Skeletal muscle satellite cell (primary cell): Measurements from ENCODE around the gene ZKSCAN1. TPM values are rescaled to one million over a fixed set of nuclear protein-coding genes. Genes with fewer than 3 reads are reported as not detected.
"Not testable (repeated sequence)": the region's sequence is repeated elsewhere in the genome, so short reads cannot be mapped to it uniquely, and the experiment has no call there.

Experiments
- H3K27me3 ChIP-seq: 2 replicates; pipeline ENCODE4 v1.7.0; 2013; ENCODE audit warnings: low read length; ENCODE audit not compliant: control insufficient read depth, insufficient read depth
- H3K36me3 ChIP-seq: 2 replicates; pipeline ENCODE4 v1.7.0; 2013; ENCODE audit warnings: mild to moderate bottlenecking, control low read depth, low read length; ENCODE audit not compliant: insufficient read depth
- H3K4me1 ChIP-seq: 2 replicates; pipeline ENCODE4 v1.7.0; 2013; ENCODE audit warnings: low read length; ENCODE audit not compliant: control insufficient read depth, insufficient read depth
- H3K4me2 ChIP-seq: 2 replicates; pipeline ENCODE4 v1.7.0; 2013; ENCODE audit warnings: mild to moderate bottlenecking, low read length
- H3K4me3 ChIP-seq: 2 replicates; pipeline ENCODE4 v1.7.0; 2013; ENCODE audit warnings: low read length
- H3K9ac ChIP-seq: 2 replicates; pipeline ENCODE4 v1.7.0; 2013; ENCODE audit warnings: mild to moderate bottlenecking, low read depth, low read length, moderate library complexity
- H3K9me3 ChIP-seq: replicated peaks from 2 replicates; pipeline ENCODE4 v1.7.0; 2013; ENCODE audit warnings: mild to moderate bottlenecking, control low read depth, low read length
- total RNA-seq: library from RNA; depleted of rRNA; stranded (reverse); fragments of >200 nt; gene quantifications from 2 replicates; pipeline ENCODE4 v1.2.3, GENCODE V29; 2012; rRNA removed

Gene ZKSCAN1
- total RNA-seq, result 29.5 and 36.0 TPM in 2 replicates

DNA sequence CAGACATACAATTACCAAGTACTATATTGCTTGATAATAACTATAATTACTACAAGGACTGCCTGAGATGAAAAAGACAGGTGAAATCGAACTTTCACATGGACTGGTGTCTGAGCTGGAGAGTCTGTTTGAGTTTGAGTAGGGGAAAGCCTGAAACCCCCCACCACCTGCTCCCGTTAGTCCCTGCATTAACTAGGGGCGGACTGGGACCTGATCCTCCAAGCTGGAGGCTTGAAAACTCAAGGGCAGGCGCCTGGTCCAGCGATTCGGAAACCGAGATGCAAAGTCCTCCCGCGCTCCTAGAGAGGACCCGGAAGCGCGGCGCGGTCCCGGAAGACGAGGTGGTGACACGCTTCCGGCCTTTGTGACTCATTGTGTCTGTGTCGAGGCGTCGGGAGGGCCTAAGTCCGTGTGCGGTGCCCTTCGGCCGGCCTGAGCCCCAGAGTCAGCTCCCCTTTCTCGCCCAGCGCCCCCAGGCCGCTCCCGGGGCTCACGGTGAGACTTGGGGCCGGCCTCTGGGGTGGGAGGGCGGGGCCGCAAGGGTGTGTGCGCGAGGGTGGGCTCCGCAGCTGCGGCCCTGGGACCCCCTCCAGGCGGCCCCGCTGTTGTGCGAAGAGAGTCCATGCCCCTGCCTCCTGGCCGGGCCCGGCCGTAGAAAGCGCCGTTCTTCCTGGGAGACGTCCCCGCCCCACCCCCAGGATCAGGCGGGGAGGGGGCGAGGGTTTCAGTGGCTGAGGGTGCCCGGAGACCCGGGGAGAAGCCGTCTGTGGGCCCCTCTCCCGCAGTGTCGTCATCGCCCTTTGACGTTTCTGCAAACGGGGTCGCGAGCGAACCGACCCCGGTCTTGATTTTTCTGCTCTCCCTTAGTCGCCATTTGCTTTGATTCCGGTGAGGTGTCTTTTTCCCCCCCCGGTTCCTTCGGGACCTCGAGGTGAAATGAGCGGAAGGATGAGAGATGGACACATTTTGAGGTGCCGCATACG, at the start of gene ZKSCAN1:
ZKSCAN1 (plus strand) TSS at position 365 of the 983 bp plus-strand sequence. CDS start 7,911 bp downstream, outside the sequence.
- Histone ChIP-seq H3K4me3 (peak within 1 kb of the TSS; percentile 87), H3K9ac (peak within 1 kb of the TSS; percentile 100), H3K4me2 (peak within 1 kb of the TSS; percentile 88), H3K9me3 (no peaks in the 10 kb centered on the region), H3K36me3 (peaks cover 2% of the 10 kb centered on the region), H3K4me1 (peaks cover 10% of the 10 kb centered on the region), H3K27me3 (peaks cover 7% of the 10 kb centered on the region)

DNA sequence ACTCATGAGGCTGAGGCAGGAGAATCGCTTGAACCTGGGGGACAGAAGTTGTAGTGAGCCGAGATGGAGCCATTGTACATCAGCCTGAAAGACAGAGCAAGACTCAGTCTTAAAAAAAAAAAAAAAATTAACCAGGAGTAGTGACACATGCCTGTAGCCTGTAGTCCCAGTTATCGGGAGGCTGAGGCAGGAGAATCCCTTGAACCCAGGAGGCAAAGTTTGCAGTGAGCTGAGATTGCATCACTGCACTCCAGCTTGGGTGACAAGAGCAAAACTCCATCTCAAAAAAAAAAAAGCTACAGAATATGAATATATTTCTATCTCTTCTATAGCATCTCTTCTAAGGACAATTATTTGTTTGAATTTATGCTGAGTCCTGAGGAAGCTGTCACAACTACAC, 46.1 kb upstream of the ZKSCAN1 start:
- Histone ChIP-seq H3K36me3 (no peaks in the 10 kb centered on the region), H3K4me3 (no peak overlapping the region), H3K9me3 (no peaks in the 10 kb centered on the region), H3K27me3 (peaks cover 40% of the 10 kb centered on the region), H3K4me1 (no peaks in the 10 kb centered on the region), H3K9ac (no peak overlapping the region), H3K4me2 (no peak overlapping the region)

DNA sequence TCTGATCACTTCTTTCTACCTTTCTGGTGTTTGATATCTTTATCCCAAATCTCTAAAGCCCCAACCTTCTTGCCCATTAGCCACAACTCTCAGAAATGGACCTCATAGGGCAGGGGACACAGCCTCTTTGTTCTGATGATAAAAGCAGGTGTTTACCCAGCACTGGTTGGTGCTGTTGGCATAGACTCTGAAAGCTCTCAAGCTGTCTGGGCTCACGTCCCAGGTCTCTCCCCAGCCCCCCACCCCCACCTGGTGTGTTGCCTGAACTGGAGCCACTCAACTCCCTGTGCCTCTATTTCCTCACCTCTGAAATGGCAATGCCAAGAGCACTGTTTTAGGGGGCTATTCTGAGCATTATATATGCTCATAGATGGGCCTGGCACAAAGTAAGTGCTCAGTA, 45.6 kb upstream of the ZKSCAN1 start:
- not testable (repeated sequence) for H3K9ac ChIP-seq, H3K9me3 ChIP-seq, H3K4me1 ChIP-seq, H3K4me3 ChIP-seq, H3K4me2 ChIP-seq, H3K36me3 ChIP-seq
- peaks cover 37% of the 10 kb centered on the region for H3K27me3 ChIP-seq

DNA sequence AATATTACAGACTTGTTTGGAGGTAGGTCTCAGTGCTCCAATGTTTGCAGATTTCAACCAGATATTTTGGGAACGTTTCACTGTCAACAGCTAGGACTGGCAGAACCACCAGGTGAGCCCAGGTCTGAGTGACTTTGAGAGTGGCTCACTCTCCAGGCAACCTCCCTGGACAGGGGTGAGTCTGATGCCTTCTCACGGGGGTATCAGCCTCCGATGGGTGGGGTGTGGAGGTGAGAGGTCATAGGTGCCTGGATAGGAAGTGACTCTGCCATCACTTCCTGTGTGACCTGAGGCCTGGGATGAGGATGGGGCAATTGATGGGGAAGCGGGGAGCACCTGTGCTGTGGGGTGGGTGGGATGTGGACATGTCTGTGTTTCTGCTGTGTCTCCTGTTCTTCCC, 44.2 kb upstream of the ZKSCAN1 start:
- Histone ChIP-seq H3K27me3 (peaks cover 43% of the 10 kb centered on the region), H3K9ac (no peak overlapping the region), H3K36me3 (no peaks in the 10 kb centered on the region), H3K4me3 (no peak overlapping the region), H3K4me2 (no peak overlapping the region), H3K4me1 (no peaks in the 10 kb centered on the region), H3K9me3 (no peaks in the 10 kb centered on the region)

DNA sequence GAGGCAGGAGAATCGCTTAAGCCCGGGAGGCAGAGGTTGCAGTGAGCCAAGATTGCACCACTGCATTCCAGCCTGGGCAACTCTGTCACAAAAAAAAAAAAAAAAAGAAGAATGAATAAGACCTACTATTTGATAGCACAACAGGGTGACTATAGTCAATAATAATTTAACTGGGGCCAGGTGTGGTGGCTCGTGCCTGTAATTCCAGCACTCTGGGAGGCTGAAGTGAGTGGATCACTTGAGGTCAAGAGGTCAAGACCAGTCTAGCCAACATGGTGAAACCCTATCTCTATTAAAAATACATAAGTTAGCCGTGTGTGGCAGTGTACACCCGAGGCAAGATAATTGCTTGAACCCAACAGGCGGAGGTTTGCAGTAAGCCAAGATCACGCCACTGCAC, 41.6 kb upstream of the ZKSCAN1 start:
- not testable (repeated sequence) for H3K9ac ChIP-seq, H3K4me1 ChIP-seq, H3K4me2 ChIP-seq, H3K9me3 ChIP-seq, H3K36me3 ChIP-seq, H3K4me3 ChIP-seq
- H3K27me3 ChIP-seq, result peaks cover 43% of the 10 kb centered on the region

DNA sequence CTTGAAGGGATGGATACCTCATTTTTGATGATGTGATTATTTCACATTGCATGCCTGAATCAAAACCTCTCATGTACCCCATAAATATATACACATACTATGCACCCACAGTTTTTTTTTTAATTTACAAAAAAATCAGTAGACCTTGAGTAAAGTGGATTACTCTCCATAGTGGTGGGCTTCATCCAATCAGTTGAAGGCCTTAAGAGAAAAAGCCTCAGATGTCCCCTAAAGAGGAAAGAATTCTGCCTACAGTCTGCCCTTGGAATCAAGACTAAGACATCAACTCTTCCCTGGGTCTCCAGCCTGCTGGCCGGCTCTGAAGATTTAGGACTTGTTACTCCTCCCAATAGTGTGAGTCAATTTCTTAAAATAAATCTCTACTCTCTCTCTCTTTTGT, 40.7 kb upstream of the ZKSCAN1 start:
- no peaks in the 10 kb centered on the region for H3K9me3 ChIP-seq
- H3K27me3 ChIP-seq, result peaks cover 39% of the 10 kb centered on the region
- H3K4me2 ChIP-seq, result no peak overlapping the region
- no peak overlapping the region for H3K9ac ChIP-seq
- H3K36me3 ChIP-seq, result no peaks in the 10 kb centered on the region
- no peak overlapping the region for H3K4me3 ChIP-seq
- no peaks in the 10 kb centered on the region for H3K4me1 ChIP-seq

DNA sequence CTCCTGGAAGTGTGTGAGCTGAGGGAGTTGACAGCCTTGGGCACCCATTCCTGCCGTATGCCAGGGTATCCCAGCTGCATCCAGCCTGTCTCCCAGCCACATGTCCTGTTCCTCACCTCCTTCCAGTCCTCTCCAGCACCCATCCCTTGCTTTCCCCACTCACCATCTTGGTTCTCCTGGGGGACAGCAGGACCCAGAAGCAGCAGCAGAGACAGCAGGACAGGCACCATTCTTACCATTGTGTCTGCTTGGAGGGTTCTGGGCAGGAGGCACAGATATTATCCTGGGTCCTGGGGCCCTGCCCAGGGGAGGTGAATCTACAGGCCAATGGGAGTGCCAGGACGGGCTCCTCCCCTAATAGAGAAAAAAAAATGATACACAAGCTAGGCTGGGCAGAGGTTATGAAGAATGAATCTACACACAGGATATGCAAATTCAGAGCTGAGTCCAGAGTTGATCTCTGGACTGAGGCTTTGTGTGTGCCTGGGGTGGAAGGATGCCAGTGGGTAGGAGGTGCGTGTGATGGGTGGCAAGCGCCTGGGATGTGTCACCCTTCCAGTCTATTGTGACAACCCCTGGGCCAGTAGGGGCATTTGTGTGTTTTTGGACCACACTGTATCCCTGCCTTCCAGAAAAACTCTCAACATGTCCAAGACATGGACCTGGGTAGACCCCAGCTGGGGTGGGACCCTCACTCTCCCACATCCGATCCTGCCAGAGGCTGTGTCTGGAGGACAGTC, 39.4 kb upstream of the ZKSCAN1 start, which contains the start of gene AZGP1:
AZGP1 (minus strand) TSS at position 250 of the 740 bp plus-strand sequence; CDS start at position 239, 11 bp downstream.
- Histone ChIP-seq H3K4me2 (no peak within 1 kb of the TSS), H3K4me3 (no peak within 1 kb of the TSS), H3K9ac (no peak within 1 kb of the TSS), H3K36me3 (no peaks in the 10 kb centered on the region), H3K9me3 (no peaks in the 10 kb centered on the region), H3K27me3 (peaks cover 33% of the 10 kb centered on the region), H3K4me1 (no peaks in the 10 kb centered on the region)

DNA sequence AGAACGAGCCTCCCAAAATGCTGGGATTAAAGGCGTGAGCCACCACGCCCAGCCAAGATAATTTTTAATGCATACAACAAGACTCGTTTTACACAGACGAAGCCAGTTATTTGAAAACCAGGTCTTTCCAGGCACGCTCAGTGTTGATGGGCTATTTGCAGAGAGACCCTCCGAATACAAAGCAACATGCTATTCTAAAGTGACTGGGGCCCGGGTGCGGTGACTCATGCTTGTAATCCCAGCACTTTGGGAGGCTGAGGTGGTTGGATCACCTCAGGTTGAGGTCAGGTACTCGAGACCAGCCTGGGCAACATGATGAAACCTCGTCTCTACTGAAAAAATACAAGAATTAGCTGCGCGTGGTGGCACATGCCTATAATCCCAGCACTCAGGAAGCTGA, 38.8 kb upstream of the ZKSCAN1 start:
- Histone ChIP-seq H3K36me3 (no peaks in the 10 kb centered on the region), H3K9ac (no peak overlapping the region), H3K9me3 (no peaks in the 10 kb centered on the region), H3K4me2 (no peak overlapping the region), H3K4me3 (no peak overlapping the region), H3K27me3 (peaks cover 33% of the 10 kb centered on the region), H3K4me1 (no peaks in the 10 kb centered on the region)

DNA sequence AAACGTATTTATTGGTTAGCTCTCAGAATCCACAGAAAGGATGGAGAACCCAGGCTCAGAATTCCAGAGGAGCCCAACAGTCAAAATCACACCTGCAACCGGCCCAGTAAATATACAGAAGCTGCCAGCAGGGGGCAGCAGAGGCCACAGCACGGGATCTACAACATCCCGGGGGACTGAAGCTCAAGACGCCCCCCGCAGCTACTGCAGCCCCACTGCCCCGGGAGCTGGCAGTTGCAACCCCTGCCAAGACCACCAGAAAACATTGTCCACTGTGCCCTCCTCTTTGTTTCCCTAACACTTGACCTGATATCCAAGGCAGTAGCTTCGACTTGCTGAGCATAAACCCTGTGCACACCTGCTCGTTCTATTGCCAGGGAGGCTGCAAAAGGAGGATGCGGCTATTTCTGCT, 35.6 kb upstream of the ZKSCAN1 start:
- H3K4me1 ChIP-seq, H3K4me3 ChIP-seq, H3K9me3 ChIP-seq, H3K9ac ChIP-seq, H3K4me2 ChIP-seq, H3K36me3 ChIP-seq: not testable (repeated sequence)
- H3K27me3 ChIP-seq, result peaks cover 33% of the 10 kb centered on the region

DNA sequence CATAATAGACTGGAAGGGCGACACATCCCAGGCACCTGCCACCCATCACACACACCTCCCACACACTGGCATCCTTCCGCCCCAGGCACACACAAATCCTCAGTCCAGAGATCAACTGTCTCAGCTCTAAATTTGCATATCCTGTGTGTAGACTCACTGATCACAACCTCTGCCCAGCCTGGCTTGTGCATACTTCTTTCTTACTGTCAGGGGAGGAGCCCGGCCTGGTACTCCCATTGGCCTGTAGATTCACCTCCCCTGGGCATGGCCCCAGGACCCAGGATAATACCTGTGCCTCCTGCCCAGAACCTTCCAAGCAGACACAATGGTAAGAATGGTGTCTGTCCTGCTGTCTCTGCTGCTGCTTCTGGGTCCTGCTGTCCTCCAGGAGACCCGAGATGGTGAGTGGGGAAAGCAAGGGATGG, 34.9 kb upstream of the ZKSCAN1 start:
- H3K27me3 ChIP-seq, result peaks cover 32% of the 10 kb centered on the region
- not testable (repeated sequence) for H3K4me2 ChIP-seq, H3K4me3 ChIP-seq, H3K9ac ChIP-seq, H3K4me1 ChIP-seq, H3K9me3 ChIP-seq, H3K36me3 ChIP-seq

DNA sequence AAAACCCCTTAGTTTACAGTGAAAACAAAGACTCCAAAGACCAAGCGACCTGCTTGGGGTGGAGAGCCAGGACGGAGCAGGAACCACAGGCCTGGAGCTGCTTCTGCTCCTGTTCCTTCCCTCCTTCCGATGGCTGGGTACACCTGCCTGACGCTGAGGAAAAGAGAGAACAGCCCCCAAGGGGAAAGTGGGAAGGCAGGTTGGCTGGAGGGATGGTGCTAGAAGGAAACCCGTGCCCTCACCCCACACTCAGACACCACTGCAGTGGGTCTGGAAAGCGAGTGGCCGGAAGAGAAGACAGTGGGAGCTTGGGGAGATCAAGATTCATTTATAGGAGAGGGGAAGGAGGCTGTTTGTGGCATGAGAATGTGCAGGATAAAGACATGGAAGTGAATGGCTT, 34.3 kb upstream of the ZKSCAN1 start:
- H3K36me3 ChIP-seq, H3K4me2 ChIP-seq, H3K9ac ChIP-seq, H3K9me3 ChIP-seq, H3K4me1 ChIP-seq, H3K4me3 ChIP-seq: not testable (repeated sequence)
- peaks cover 32% of the 10 kb centered on the region for H3K27me3 ChIP-seq
